GM18505 (cell line): ENCODE data around the gene TLCD1.
"Not testable (repeated sequence)": the region's sequence is repeated elsewhere in the genome, so short reads cannot be mapped to it uniquely, and the experiment has no call there.

Source experiments
- ATAC-seq: cut with Tn5 transposase; IDR thresholded peaks from one replicate; pipeline ENCODE4 v1.9.1; 2021; ENCODE audit not compliant: unreplicated experiment
- POLR2A ChIP-seq: IDR thresholded peaks from 4 replicates; pipeline ENCODE4 v1.6.1; 2011; ENCODE audit warnings: borderline replicate concordance; ENCODE audit not compliant: insufficient read depth, insufficient read length; ENCODE audit errors: extremely low read depth

TLCD1 gene

GRCh38 chr17:28728364-28729200 lies 2.5 kb upstream of the TLCD1 start, which contains the start of gene NEK8:
NEK8 (plus strand) TSS chr17:28728788; CDS start chr17:28728814, 26 bp downstream.
- TF ChIP-seq POLR2A = peak; percentile 43
- peak; percentile 36 for ATAC-seq

- peak; percentile 40 for ATAC-seq
- TF ChIP-seq POLR2A = peak; percentile 43
These were observed 826 bp upstream of the TLCD1 start for GRCh38 chr17:28726627-28727491.

- TF ChIP-seq POLR2A = peak; percentile 67
- ATAC-seq = peak; percentile 1
These were observed 290 bp downstream of the TLCD1 start for GRCh38 chr17:28725660-28726225.

- peak; percentile 80 for TF ChIP-seq POLR2A
- no peak for ATAC-seq
These were observed 820 bp downstream of the TLCD1 start for GRCh38 chr17:28725166-28725659.

DNA sequence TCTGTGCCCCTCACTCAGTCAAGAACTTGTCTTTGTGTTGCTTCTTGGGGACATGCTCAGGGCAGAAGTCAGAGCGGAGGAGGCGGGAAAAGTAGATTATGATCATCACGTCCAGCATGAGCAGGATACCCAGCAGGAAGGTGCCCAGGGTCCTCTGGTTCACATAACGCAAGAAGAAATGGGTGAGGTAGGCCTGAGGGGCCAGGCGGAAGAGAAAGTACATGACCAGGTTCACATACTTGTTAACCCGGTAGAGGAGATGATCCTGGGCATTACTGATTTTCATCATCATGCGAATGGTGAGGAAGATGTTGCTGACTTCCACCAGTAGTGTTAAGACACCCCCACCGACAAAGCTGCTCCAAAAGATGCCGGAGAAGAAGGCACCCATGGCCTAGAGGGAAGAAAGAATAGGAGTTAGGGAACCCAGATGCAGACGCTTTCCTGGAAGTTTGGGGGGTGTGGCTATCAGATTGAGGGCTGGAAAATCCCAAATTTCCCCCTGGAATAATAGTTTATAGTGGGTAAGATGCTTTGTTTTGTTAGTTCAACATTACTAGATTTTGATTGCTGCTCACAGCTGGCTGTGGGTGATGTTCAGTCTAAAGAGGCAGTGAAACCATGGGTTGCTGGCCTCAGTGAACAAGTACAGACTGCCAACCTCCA lies 1.4 kb downstream of the TLCD1 start:
- TF ChIP-seq POLR2A = no peak
- ATAC-seq = no peak

DNA sequence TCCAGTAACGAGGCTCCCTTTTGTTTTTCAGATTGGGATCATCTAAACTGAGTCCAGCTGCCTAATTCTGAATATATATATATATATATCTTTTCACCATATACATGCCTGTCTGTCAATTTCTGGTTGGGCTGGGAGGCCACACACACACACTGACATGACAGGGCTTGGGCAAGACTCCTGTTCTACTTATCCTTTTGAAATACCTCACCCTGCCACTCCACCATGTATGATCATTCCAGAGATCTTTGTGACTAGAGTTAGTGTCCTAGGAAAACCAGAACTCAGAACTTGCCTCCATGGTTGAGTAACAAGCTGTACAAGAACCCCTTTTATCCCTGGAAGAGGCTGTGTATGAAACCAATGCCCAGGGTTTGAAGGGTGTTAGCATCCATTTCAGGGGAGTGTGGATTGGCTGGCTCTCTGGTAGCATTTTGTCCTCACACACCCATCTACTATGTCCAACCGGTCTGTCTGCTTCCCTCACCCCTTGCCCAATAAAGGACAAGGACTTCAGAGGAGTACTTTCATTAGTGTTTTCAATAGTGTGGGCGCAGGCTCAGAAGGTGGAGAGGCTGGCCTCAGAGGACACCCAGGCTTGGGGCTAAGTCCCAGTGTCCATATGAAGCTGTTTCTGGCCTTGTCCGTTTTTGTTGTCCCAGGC lies 2.1 kb downstream of the TLCD1 start:
- not testable (repeated sequence) for ATAC-seq

GRCh38 chr17:28723159-28723835 lies 2.7 kb downstream of the TLCD1 start:
- no peak for TF ChIP-seq POLR2A

GRCh38 chr17:28722417-28723158 lies 3.4 kb downstream of the TLCD1 start:
- ATAC-seq = no peak
- TF ChIP-seq POLR2A = no peak

More at GRCh38 chr17:28723159-28723835, 2.7 kb downstream of the TLCD1 start:
- ATAC-seq = no peak

DNA sequence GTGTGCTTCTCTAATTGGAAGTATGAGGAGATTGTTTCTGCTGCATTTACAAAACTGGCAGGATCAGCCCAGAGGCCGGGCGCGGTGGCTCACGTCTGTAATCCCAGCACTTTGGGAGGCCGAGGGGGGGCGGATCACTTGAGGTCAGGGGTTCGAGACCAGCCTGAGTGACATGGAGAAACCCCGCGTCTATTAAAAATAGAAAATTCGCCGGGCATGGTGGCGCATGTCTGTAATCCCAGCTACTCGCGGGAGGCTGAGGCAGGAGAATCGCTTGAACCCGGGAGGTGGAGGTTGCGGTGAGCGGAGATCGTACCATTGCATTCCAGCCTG lies 5.1 kb downstream of the TLCD1 start:
- ATAC-seq = not testable (repeated sequence)

DNA sequence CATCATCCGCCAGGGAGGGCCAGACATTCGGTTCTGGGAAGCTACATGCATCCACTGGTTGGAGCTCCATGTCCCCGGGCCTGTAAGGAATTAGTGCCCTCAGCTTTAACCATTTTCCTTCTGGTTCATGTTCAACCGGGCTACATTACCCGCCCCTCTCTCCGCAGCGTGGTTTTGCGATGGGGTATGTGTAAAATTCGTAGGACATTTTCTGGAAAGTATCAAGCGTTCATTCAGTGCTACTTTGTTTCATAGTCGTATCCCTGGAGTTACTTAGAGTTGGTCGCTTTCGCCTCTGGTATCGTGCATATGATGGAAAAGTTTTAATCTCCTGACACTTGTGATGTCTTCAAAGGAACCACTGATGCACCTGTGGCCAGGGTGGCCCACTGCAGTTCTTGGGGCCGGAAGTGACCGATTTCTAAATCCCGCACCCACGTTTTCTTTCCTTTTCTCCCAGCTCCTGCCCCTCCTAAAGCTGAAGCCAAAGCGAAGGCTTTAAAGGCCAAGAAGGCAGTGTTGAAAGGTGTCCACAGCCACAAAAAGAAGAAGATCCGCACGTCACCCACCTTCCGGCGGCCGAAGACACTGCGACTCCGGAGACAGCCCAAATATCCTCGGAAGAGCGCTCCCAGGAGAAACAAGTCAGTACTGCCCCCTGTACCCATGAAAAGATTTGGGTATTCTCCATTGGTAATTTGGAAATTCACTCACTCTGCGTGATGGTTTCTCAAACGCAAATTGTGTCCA lies 5.6 kb downstream of the TLCD1 start:
- TF ChIP-seq POLR2A = peak; percentile 39
- ATAC-seq = no peak

DNA sequence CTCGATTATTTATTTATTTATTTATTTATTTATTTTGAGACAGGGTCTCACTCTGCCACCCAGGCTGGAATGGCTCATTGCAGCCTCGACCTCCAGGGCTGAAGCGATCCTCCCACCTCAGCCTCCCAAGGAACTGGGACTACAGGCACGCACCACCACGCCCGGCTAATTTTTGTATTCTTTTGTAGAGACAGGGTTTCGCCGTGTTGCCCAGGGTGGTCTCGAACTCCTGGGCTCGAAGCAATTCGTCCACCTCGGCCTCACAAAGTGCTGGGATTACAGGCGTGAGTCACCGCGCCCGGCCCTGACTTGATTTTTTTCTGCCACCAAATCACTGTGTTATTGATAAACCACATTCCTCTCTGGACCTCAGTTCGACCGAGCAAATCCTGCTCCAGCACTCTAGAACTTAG lies 7.0 kb downstream of the TLCD1 start:
- TF ChIP-seq POLR2A = no peak
- ATAC-seq = peak; percentile 1
